CD4-positive, CD25-positive, alpha-beta regulatory T cell (primary cell): ENCODE data around the gene CC2D1A. TPM values are rescaled to one million over a fixed set of nuclear protein-coding genes. Genes with fewer than 3 reads are reported as not detected.

Experiments
- ATAC-seq, 2 donors: fragments of 150-1000 bp; cut with Tn5 transposase; one replicate each; pipeline ENCODE4 v1.10.0; 2021; ENCODE audit warnings: low read depth in 2 of 2, moderate number of reproducible peaks in 2 of 2, moderate library complexity in 1 of 2
- DNase-seq, 3 donors: peaks; one replicate each; pipeline versions ENCODE4 v3.0.0 to v3.0.0-alpha.2; 2012 to 2022; ENCODE audit warnings: mixed read lengths in 1 of 3
- H3K27ac ChIP-seq: one replicate; pipeline ENCODE4 v1.7.0; 2013; ENCODE audit warnings: mild to moderate bottlenecking, low read length; ENCODE audit not compliant: insufficient read depth, poor library complexity, severe bottlenecking
- H3K27me3 ChIP-seq: one replicate; pipeline ENCODE4 v1.7.0; 2013; ENCODE audit warnings: low read length; ENCODE audit not compliant: control insufficient read depth, insufficient read depth
- H3K36me3 ChIP-seq: one replicate; pipeline ENCODE4 v1.7.0; 2013; ENCODE audit warnings: mild to moderate bottlenecking, low read length, moderate library complexity; ENCODE audit not compliant: control insufficient read depth, insufficient read depth
- H3K4me1 ChIP-seq: 2 replicates; pipeline ENCODE4 v1.7.0; 2013; ENCODE audit warnings: mild to moderate bottlenecking, low read length; ENCODE audit not compliant: insufficient read depth, control insufficient read depth, poor library complexity, severe bottlenecking
- H3K4me3 ChIP-seq: one replicate; pipeline ENCODE4 v1.7.0; 2013; ENCODE audit warnings: low read depth, mild to moderate bottlenecking, low read length, moderate library complexity
- H3K9me3 ChIP-seq, 2 experiments: 1 replicate in 1 of 2; 2 replicates in 1 of 2; pipeline ENCODE4 v1.7.0; 2013; ENCODE audit warnings: low read length in 2 of 2, mild to moderate bottlenecking in 1 of 2, moderate library complexity in 1 of 2; ENCODE audit not compliant: control insufficient read depth in 2 of 2
- H3K27ac Mint-ChIP-seq, 3 donors: one replicate each; pipeline ENCODE4 v1.8.0; 2020 to 2022; ENCODE audit warnings: mild to moderate bottlenecking in 3 of 3, mixed read lengths in 3 of 3, moderate library complexity in 2 of 3
- H3K27me3 Mint-ChIP-seq: one replicate; pipeline ENCODE4 v1.8.0; 2022; ENCODE audit warnings: mild to moderate bottlenecking, mixed read lengths
- H3K36me3 Mint-ChIP-seq: one replicate; pipeline ENCODE4 v1.8.0; 2020; ENCODE audit warnings: mixed read lengths
- H3K4me1 Mint-ChIP-seq, 4 donors: one replicate each; pipeline ENCODE4 v1.8.0; 2020 to 2022; ENCODE audit warnings: mixed read lengths in 4 of 4, mild to moderate bottlenecking in 1 of 4
- H3K4me3 Mint-ChIP-seq, 4 donors: one replicate each; pipeline ENCODE4 v1.8.0; 2020 to 2022; ENCODE audit warnings: mild to moderate bottlenecking in 4 of 4, mixed read lengths in 4 of 4, moderate library complexity in 3 of 4
- H3K9me3 Mint-ChIP-seq, 7 donors: one replicate each; pipeline ENCODE4 v1.8.0; 2020 to 2022; ENCODE audit warnings: mixed read lengths in 7 of 7, mild to moderate bottlenecking in 3 of 7, moderate library complexity in 2 of 7
- polyA plus RNA-seq, 4 donors: library from polyadenylated mRNA; unstranded; fragments of 300-500 nt; fragmentation: Illumina TruSeq; gene quantifications; one replicate each; pipeline ENCODE4 v1.2.3, GENCODE V29; 2021
- total RNA-seq: library from RNA; stranded (reverse); gene quantifications from one replicate; pipeline ENCODE4 v1.2.3, GENCODE V29; 2022

Gene CC2D1A
- total and polyA plus RNA-seq, 5 donors from 2014 or later, result 3.7 to 35.0 (median 4.5) TPM

DNA sequence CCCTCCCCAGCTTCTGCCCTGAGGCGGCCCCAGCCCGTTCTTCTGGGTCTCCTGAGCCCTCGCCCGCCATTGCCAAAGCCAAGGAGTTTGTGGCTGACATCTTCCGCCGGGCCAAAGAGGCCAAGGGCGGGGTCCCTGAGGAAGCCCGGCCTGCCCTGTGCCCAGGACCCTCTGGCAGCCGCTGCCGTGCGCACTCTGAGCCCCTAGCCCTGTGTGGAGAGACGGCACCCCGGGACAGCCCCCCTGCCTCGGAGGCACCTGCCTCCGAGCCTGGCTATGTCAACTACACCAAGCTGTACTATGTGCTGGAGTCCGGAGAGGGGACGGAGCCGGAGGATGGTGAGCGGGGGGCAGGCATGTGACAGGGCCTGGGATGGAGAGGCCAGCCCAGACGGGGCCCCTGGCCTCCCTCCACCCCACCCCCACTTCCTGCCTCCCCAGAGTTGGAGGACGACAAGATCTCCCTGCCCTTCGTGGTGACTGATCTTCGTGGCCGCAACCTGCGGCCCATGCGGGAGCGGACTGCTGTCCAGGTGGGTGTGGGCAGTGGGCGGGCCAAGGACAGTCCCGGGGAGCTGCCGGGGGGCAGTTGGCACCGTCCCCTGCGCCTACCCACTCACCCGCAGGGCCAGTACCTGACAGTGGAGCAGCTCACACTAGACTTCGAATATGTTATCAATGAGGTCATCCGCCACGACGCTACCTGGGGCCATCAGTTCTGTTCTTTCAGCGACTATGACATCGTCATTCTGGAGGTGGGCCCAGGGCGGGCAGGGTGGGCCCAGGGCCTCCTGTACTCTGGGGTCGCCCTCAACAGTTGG, 53.4 kb downstream of the CC2D1A start:
- Histone ChIP-seq H3K9me3 (no peaks in the 10 kb centered on the region), H3K4me3 (no peak overlapping the region), H3K27me3 (no peaks in the 10 kb centered on the region), H3K36me3 (peaks cover 52% of the 10 kb centered on the region), H3K4me1 (no peaks in the 10 kb centered on the region), H3K27ac (no peak overlapping the region)
- peaks cover 12% of the 10 kb centered on the region for H3K36me3 Mint-ChIP-seq
- peaks cover 0 to 9% (median 2%) of the 10 kb centered on the region in 4 donors for H3K4me1 Mint-ChIP-seq
- peak overlapping the region in 1 of 3 donors; percentile 38 for H3K27ac Mint-ChIP-seq
- no peaks in the 10 kb centered on the region for H3K27me3 Mint-ChIP-seq
- H3K4me3 Mint-ChIP-seq, result no peak overlapping the region
- peaks cover 0 to 1% (median 0%) of the 10 kb centered on the region in 7 donors for H3K9me3 Mint-ChIP-seq
- ATAC-seq (no peak), DNase-seq (no peak)

DNA sequence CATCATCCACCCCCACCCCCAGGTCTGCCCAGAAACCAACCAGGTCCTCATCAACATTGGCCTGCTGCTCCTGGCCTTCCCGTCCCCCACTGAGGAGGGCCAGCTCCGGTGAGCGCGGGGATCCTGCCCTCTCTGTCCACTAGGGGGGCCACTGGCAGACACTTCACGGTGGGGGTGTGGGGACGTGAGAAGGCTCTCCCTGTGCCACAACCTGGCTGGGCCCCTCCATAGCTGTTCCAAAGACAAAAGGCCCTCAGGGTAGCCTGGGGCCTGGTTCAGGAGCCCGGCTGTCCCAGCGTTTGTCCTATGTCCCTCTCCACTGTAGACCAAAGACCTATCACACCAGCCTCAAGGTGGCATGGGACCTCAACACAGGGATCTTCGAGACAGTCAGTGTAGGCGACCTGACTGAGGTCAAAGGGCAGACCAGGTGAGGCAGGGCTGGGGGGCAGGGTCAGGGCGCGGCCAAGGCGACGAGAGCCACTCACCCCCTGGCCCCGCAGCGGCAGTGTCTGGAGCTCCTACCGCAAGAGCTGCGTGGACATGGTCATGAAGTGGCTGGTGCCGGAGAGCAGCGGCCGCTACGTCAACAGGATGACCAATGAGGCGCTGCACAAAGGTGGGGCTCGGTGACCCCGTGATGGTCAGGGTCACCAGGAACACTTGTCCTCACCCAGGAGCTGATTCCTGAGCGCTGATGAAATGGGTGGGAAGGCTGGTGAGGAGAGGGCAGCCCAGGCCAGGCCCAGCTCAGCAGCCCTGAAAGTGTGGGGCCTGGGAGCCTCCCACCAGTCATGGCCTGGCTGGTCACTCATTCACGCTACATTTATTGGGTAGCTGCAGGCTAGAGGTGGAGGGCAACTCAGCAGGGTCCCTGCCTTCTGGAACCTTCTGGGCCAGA, 54.2 kb downstream of the CC2D1A start:
- H3K9me3 Mint-ChIP-seq, result peaks cover 0 to 1% (median 0%) of the 10 kb centered on the region in 7 donors
- Histone ChIP-seq H3K27me3 (no peaks in the 10 kb centered on the region), H3K27ac (no peak overlapping the region), H3K4me1 (no peaks in the 10 kb centered on the region), H3K36me3 (peaks cover 48% of the 10 kb centered on the region), H3K9me3 (no peaks in the 10 kb centered on the region), H3K4me3 (no peak overlapping the region)
- ATAC-seq (peak in 1 of 2 donors; percentile 41), DNase-seq (no peak)
- H3K27ac Mint-ChIP-seq, result no peak overlapping the region
- H3K4me1 Mint-ChIP-seq, result peaks cover 0 to 5% (median 2%) of the 10 kb centered on the region in 4 donors
- peaks cover 12% of the 10 kb centered on the region for H3K36me3 Mint-ChIP-seq
- no peak overlapping the region for H3K4me3 Mint-ChIP-seq
- H3K27me3 Mint-ChIP-seq, result no peaks in the 10 kb centered on the region

DNA sequence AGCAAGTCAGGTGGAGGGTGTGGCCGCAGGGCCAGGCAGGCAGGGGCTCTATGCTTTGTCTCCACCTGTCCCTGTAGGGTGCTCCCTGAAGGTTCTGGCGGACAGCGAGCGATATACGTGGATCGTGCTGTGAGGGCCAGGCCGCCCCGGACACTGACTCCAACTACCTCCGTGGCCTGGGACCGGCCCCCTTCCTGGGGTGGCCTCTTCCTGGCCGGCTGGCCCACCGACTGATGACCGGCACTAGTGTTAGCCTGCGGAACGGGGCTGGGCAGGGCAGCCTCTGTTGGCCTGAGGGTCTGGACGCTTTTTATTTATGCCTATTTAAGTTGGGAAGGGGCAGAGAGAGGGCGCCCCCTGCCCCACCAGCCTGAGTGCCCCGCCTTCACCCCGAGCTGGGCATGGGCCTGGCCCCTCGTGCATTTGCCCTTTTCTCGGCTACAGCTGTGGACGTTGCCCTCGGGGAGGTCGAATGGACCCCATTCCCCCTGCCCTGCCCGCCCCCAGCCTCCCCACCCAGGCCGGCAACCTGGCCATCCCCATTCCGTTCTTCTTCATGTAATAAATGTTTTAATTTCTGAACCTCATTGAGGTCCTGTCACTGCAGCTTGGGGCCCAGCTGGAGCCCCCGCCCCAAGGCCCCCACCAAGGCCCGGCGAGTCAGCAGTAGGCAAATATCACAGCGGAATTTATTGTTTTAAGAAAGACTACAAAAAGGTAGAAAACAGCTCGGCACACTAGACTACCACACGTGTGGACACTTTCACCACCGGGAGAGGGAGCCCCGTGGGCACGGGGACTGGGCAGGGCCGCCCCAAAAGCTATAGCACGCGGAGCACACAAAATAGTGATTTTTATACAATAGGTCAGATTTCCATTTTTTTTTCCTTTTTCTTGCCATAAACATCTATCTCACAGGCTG, 55.1 kb downstream of the CC2D1A start:
- Histone ChIP-seq H3K27me3 (no peaks in the 10 kb centered on the region), H3K4me1 (no peaks in the 10 kb centered on the region), H3K4me3 (no peak overlapping the region), H3K27ac (no peak overlapping the region), H3K36me3 (peaks cover 46% of the 10 kb centered on the region), H3K9me3 (no peaks in the 10 kb centered on the region)
- peaks cover 12% of the 10 kb centered on the region for H3K36me3 Mint-ChIP-seq
- no peak overlapping the region for H3K4me3 Mint-ChIP-seq
- no peaks in the 10 kb centered on the region for H3K27me3 Mint-ChIP-seq
- DNase-seq (no peak), ATAC-seq (no peak)
- peaks cover 0 to 5% (median 2%) of the 10 kb centered on the region in 4 donors for H3K4me1 Mint-ChIP-seq
- H3K9me3 Mint-ChIP-seq, result peaks cover 0 to 1% (median 0%) of the 10 kb centered on the region in 7 donors
- peak overlapping the region in 2 of 3 donors; percentile 7 to 25 for H3K27ac Mint-ChIP-seq

DNA sequence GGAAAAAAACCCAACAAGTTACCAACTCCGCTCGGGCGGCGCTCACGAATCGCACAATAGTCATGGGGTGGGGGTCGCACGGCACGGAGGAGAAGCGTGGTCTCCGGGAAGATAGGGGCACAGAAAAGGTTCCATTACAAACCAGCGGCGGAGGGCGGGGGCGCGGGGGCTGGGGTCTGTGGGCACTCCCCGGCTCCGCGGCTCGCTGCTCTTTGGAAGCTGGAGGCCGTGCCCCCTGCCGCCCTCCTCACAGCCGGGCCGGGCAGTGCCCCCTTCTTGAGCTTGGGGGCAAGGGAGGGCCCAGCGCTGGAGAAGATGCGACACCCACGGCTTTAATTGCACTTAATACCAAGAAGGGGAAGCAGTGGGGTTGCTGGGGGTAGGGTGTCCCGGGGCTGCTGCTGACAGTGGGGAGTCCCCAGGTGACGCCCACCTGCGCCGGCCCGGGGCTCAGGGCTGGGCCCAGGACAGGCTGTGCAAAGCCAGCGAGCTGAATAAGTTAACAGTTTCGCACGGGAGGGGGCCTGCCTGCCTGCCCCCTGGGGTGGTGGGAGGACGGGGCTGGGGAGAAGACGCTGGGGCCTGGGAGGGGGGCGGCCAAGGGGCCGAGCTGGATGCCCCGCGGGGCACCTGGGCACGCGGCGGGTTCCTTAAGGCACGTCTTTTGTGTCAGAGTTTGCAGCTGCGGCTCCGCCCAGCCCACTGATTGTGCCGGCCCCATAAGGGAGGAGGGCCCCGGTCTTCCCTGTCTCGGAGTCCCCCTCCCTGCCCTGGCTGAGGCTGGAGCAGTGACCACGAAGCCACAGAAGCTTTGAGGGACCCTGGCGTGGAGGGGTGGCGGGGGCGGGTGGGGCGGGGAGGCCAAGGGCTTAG, 56.1 kb downstream of the CC2D1A start:
- H3K4me3 Mint-ChIP-seq, result no peak overlapping the region
- DNase-seq, result no peak

DNA sequence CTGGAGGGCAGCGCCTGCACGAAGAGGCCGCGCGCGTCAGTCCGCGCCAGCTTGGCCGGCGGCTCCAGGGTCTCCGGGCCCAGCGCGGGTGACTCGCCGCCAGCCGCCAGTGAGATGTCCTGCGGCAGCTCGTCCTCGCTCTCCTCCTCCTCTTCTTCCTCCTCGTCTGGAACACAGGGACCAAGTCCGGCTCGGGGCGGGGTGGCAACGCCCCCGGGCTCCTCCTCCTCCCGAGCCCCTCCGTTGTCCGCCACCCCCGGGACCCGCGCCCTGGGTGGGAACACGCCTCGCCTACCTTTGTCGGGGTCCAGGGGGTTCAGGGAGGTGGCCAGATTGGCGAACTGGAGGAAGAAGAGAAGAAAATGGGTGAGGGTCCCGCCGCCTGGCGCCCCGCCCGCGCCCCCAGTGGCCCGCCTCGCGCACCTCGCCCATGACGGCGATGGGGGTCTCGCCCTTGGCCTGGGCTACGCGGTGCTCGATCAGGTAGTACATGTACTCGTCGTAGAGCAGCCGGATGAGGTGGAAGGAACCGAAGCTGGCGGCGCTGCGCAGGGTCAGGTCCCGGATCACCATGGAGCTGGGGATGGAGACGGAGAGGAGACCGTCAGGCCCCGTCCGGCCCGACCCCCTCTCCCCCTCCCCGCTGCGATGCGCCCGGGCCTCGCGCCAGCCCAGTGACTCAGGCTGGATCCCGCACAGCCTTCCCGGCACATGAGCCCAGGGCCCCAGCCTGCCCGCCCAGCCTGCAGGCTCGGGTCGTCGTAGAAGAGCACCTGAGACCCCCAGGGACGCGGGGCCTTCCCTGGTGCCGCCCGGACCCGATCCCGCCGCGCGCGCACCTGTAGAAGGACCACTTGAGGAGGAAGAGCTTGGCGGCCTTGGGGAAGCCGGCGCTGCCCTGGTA, 57.0 kb downstream of the CC2D1A start:
- no peaks in the 10 kb centered on the region for H3K9me3 ChIP-seq
- Mint-ChIP-seq H3K27ac (no peak overlapping the region), H3K27me3 (no peaks in the 10 kb centered on the region), H3K36me3 (peaks cover 12% of the 10 kb centered on the region), H3K9me3 (peaks cover 0 to 1% (median 0%) of the 10 kb centered on the region in 7 donors), H3K4me3 (no peak overlapping the region), H3K4me1 (peaks cover 0 to 3% (median 1%) of the 10 kb centered on the region in 4 donors)
- H3K36me3 ChIP-seq, result peaks cover 45% of the 10 kb centered on the region
- ATAC-seq (no peak), DNase-seq (no peak)
- H3K4me3 ChIP-seq, result no peak overlapping the region
- H3K27me3 ChIP-seq, result no peaks in the 10 kb centered on the region
- H3K4me1 ChIP-seq, result no peaks in the 10 kb centered on the region
- H3K27ac ChIP-seq, result no peak overlapping the region

More for the DNA sequence above, 56.1 kb downstream of the CC2D1A start:
- Mint-ChIP-seq H3K9me3 (peaks cover 0 to 1% (median 0%) of the 10 kb centered on the region in 7 donors), H3K27me3 (no peaks in the 10 kb centered on the region), H3K4me1 (peaks cover 0 to 4% (median 1%) of the 10 kb centered on the region in 4 donors), H3K27ac (no peak overlapping the region), H3K36me3 (peaks cover 12% of the 10 kb centered on the region)
- Histone ChIP-seq H3K27me3 (no peaks in the 10 kb centered on the region), H3K4me1 (no peaks in the 10 kb centered on the region), H3K27ac (no peak overlapping the region), H3K9me3 (no peaks in the 10 kb centered on the region), H3K36me3 (peaks cover 44% of the 10 kb centered on the region), H3K4me3 (no peak overlapping the region)
- no peak for ATAC-seq

DNA sequence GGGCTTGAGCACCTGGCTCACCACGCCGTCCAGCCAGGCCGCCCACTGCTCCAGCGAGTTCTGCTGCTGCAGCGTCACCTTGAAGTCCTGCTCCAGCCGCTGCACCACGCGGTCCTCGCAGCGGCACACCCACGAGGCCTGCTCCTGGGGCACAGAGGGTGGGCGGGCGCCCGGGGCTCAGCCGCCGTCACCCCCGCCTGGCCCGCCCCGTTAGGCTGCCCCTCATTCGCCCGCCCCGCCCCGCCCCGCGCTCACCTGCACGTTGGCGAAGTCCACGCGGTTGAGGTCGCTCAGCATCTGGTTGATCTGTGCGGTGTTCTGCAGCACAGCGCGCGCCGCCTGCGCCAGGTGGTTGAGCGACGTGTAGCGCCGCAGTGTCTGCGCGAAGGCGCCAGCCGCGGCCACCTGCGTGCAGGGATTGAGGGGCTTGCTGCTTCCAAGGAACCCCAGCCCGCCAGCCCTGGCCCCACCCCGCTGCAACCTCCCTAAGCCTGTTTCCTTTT, 57.7 kb downstream of the CC2D1A start:
- H3K4me3 Mint-ChIP-seq, result no peak overlapping the region
- Histone ChIP-seq H3K27ac (no peak overlapping the region), H3K4me1 (no peaks in the 10 kb centered on the region), H3K9me3 (no peaks in the 10 kb centered on the region), H3K27me3 (no peaks in the 10 kb centered on the region), H3K36me3 (peaks cover 41% of the 10 kb centered on the region), H3K4me3 (no peak overlapping the region)
- ATAC-seq, result no peak
- H3K36me3 Mint-ChIP-seq, result peaks cover 9% of the 10 kb centered on the region
- no peaks in the 10 kb centered on the region for H3K27me3 Mint-ChIP-seq
- no peak for DNase-seq
- H3K4me1 Mint-ChIP-seq, result peaks cover 0 to 3% (median 1%) of the 10 kb centered on the region in 4 donors
- H3K27ac Mint-ChIP-seq, result no peak overlapping the region
- H3K9me3 Mint-ChIP-seq, result peaks cover 0 to 1% (median 0%) of the 10 kb centered on the region in 7 donors
